ENCODE data around the gene ZNF844. TPM values are rescaled to one million over a fixed set of nuclear protein-coding genes. Genes with fewer than 3 reads are reported as not detected.
A peak's percentile ranks its signal among the peaks of the same experiment; 100 is the strongest.

ZNF844 gene
- total and polyA plus RNA-seq, 2 donors (not counting 1 experiment from before 2014, with no cell fraction given): 5.9 to 36.4 TPM

DNA sequence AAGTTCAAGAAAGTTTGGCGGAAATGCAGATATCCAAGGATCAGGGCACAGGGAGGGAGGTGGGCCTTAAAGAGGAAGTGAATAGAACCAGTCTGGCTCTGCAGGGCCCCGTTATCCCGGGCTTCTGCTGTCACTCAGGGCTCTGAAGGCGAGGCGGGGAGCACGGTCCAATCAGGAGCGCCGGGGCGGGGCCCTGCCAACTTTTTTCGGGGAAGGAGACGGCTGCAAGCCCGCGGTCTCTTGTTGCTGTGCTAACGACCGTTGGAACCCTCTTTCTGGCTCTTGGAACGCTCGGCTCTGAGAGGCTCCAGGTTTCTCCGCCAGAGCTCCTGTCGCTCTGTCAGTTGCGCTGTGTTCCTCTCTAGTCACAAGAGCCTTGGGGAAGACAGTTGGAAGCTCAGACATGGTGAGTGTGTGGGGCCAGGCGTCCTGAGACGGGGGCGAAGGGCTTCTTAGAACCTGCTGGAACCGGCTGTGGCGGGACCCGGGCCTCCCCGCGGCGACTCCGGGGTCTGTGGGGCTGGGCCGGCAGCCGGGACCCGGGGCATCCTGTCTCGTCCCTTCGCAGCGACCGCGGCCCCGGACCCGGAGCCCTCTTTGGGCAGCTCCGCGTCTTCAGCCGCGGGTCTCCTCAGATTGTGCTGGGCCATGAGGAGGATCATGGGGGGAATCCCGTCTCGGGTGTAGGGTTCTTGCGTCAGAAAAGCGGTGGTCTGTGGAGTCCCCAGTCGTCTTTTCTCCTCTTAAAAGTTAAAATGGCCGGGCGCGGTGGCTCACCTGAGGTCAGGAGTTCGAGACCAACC, 27.7 kb downstream of the ZNF844 start:
- DNase-seq (peak; percentile 63), ATAC-seq (ENCODE audit: low read depth) (peak; percentile 63)
- Histone ChIP-seq H3K27ac (ENCODE audit: low read length in 2 of 2) (peak overlapping the region in 1 of 2 donors; percentile 20), H3K4me2 (replicated peaks; ENCODE audit: low read depth, low read length, poor library complexity, severe bottlenecking) (peak overlapping the region; percentile 91), H3K4me3 (ENCODE audit: control extremely low read depth in 1 of 5, extremely low read depth in 1 of 5, insufficient read depth in 1 of 5, low read depth in 2 of 5, low read length in 4 of 5) (peak overlapping the region; percentile 38 to 76 (median 57)), H3K9me3 (ENCODE audit: control extremely low read depth in 1 of 3, control insufficient read depth in 2 of 3, insufficient read depth in 1 of 3, low read length in 2 of 3) (peaks cover 0 to 8% (median 0%) of the 10 kb centered on the region in 3 donors), H3K9ac (ENCODE audit: low read length) (peak overlapping the region; percentile 77), H3K36me3 (replicated peaks in 1 of 2; ENCODE audit: control extremely low read depth in 1 of 2, control insufficient read depth in 1 of 2, extremely low read depth in 1 of 2, insufficient read depth in 2 of 2, low read length in 1 of 2) (no peaks in the 10 kb centered on the region), H3K79me2 (ENCODE audit: control insufficient read depth, insufficient read depth, low read length) (no peaks in the 10 kb centered on the region), H2AFZ (ENCODE audit: insufficient read depth, low read depth, low read length, poor library complexity, severe bottlenecking) (peak overlapping the region; percentile 84), H3K4me1 (ENCODE audit: control insufficient read depth in 2 of 2, insufficient read depth in 2 of 2, low read length in 2 of 2) (peaks cover 6 to 14% of the 10 kb centered on the region in 2 donors), H3K27me3 (replicated peaks in 1 of 4; ENCODE audit: control extremely low read depth in 1 of 4, control insufficient read depth in 3 of 4, insufficient read depth in 4 of 4, low read length in 3 of 4) (no peaks in the 10 kb centered on the region), H4K20me1 (ENCODE audit: control insufficient read depth, insufficient read depth, low read length, poor library complexity, severe bottlenecking) (no peaks in the 10 kb centered on the region)
- H3K9me3 Mint-ChIP-seq (ENCODE audit: insufficient read depth): no peaks in the 10 kb centered on the region
- intact Hi-C loops (cut with micrococcal nuclease): loop anchor here (2.0 kb wide), 1 partner anchor 27 kb away; the partner anchor contains the start of gene ZNF844
- POLR2A ChIA-PET: no interaction called here
- CTCF ChIA-PET: interaction anchor here (1.1 to 3.4 kb wide), 5 partner anchors 10 to 168 kb away, joined by 4 to 17 read pairs (median 6); partner anchors contain the start of gene ZNF20
- 0% methylated on average over 48 of the region's 53 CpGs for whole genome bisulfite sequencing (ENCODE audit: insufficient coverage)
- TF ChIP-seq, protein P1, sequence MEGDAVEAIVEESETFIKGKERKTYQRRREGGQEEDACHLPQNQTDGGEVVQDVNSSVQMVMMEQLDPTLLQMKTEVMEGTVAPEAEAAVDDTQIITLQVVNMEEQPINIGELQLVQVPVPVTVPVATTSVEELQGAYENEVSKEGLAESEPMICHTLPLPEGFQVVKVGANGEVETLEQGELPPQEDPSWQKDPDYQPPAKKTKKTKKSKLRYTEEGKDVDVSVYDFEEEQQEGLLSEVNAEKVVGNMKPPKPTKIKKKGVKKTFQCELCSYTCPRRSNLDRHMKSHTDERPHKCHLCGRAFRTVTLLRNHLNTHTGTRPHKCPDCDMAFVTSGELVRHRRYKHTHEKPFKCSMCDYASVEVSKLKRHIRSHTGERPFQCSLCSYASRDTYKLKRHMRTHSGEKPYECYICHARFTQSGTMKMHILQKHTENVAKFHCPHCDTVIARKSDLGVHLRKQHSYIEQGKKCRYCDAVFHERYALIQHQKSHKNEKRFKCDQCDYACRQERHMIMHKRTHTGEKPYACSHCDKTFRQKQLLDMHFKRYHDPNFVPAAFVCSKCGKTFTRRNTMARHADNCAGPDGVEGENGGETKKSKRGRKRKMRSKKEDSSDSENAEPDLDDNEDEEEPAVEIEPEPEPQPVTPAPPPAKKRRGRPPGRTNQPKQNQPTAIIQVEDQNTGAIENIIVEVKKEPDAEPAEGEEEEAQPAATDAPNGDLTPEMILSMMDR (IDR thresholded peaks at IDR 0.05): no peak
- TF ChIP-seq EZH2 (IDR thresholded peaks at IDR 0.05; ENCODE audit: borderline replicate concordance, insufficient read depth, low read depth, low read length, poor library complexity, severe bottlenecking): no peak
- H3K27me3 Mint-ChIP-seq: peaks cover 3% of the 10 kb centered on the region
- peak overlapping the region; percentile 86 for H3K4me3 Mint-ChIP-seq
- H3K4me1 Mint-ChIP-seq: peaks cover 12% of the 10 kb centered on the region
- H3K27ac Mint-ChIP-seq: peak overlapping the region; percentile 20

DNA sequence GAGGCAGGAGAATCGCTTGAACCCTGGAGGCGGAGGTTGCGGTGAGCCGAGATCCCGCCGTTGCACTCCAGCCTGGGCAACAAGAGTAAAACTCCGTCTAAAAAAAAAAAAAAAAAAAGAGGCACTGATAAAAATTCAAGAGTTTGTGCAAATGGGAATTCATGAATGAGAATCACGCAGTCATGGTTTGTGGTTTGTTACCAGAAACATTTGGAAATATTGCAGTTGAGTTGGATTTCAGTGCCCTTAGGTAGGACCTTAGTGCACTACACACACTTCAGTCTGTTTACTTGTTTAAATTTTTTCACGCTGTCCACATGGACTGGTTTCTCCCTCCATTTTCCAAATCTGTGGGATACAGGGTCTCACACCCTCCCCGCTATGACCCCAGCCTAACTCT, 28.4 kb downstream of the ZNF844 start:
- intact Hi-C loops (cut with micrococcal nuclease): loop anchor here (2.0 kb wide), 1 partner anchor 28 kb away; the partner anchor contains the start of gene ZNF844
- 37% methylated on average over 6 of the region's 10 CpGs for WGBS (ENCODE audit: insufficient coverage)

More for the DNA sequence above, 28.4 kb downstream of the ZNF844 start:
- Histone ChIP-seq H2AFZ (ENCODE audit: insufficient read depth, low read depth, low read length, poor library complexity, severe bottlenecking) (peak overlapping the region; percentile 84), H3K27me3 (replicated peaks in 1 of 4; ENCODE audit: control extremely low read depth in 1 of 4, control insufficient read depth in 3 of 4, insufficient read depth in 4 of 4, low read length in 3 of 4) (no peaks in the 10 kb centered on the region), H3K4me1 (ENCODE audit: control insufficient read depth in 2 of 2, insufficient read depth in 2 of 2, low read length in 2 of 2) (peaks cover 6 to 14% of the 10 kb centered on the region in 2 donors), H3K27ac (ENCODE audit: low read length in 2 of 2) (no peak overlapping the region), H3K4me3 (ENCODE audit: control extremely low read depth in 1 of 5, extremely low read depth in 1 of 5, insufficient read depth in 1 of 5, low read depth in 2 of 5, low read length in 4 of 5) (peak overlapping the region in 3 of 5 experiments; percentile 57 to 76 (median 63)), H3K36me3 (replicated peaks in 1 of 2; ENCODE audit: control extremely low read depth in 1 of 2, control insufficient read depth in 1 of 2, extremely low read depth in 1 of 2, insufficient read depth in 2 of 2, low read length in 1 of 2) (no peaks in the 10 kb centered on the region), H3K9me3 (ENCODE audit: control extremely low read depth in 1 of 3, control insufficient read depth in 2 of 3, insufficient read depth in 1 of 3, low read length in 2 of 3) (peaks cover 0 to 10% (median 0%) of the 10 kb centered on the region in 3 donors), H3K4me2 (replicated peaks; ENCODE audit: low read depth, low read length, poor library complexity, severe bottlenecking) (peak overlapping the region; percentile 91), H3K79me2 (ENCODE audit: control insufficient read depth, insufficient read depth, low read length) (no peaks in the 10 kb centered on the region), H3K9ac (ENCODE audit: low read length) (peak overlapping the region; percentile 77), H4K20me1 (ENCODE audit: control insufficient read depth, insufficient read depth, low read length, poor library complexity, severe bottlenecking) (no peaks in the 10 kb centered on the region)
- Mint-ChIP-seq H3K27ac (no peak overlapping the region), H3K4me1 (peaks cover 12% of the 10 kb centered on the region), H3K4me3 (peak overlapping the region; percentile 86), H3K27me3 (peaks cover 3% of the 10 kb centered on the region), H3K9me3 (ENCODE audit: insufficient read depth) (no peaks in the 10 kb centered on the region)
- TF ChIP-seq, protein P1 (IDR thresholded peaks at IDR 0.05): no peak
- TF ChIP-seq EZH2 (IDR thresholded peaks at IDR 0.05; ENCODE audit: borderline replicate concordance, insufficient read depth, low read depth, low read length, poor library complexity, severe bottlenecking): no peak
- ChIA-PET POLR2A (no interaction called here), CTCF (interaction anchor here (1.6 to 3.4 kb wide), 2 partner anchors 10 to 48 kb away, joined by 4 to 17 read pairs; partner anchors contain the start of gene ZNF20)
- DNase-seq (no peak), ATAC-seq (ENCODE audit: low read depth) (no peak)

Data from B cell (primary cell).